HL-60 (cell line): Measurements from ENCODE around the gene CAMK1D.

Source experiments
- DNase-seq, 2 experiments: peaks; one replicate each; pipeline ENCODE4 v3.0.0-alpha.2; 2010 to 2020; ENCODE audit warnings: low read depth in 1 of 2, low spot score in 1 of 2
- H3K27ac ChIP-seq: fragments of 250-450 bp; sonication (Bioruptor Pico); replicated peaks from 2 replicates; pipeline ENCODE4 v1.5.1; 2020; ENCODE audit warnings: mild to moderate bottlenecking, moderate library complexity
- H3K27me3 ChIP-seq: fragments of 250-450 bp; sonication (Bioruptor Pico); 2 replicates; pipeline ENCODE4 v1.5.1; 2021; ENCODE audit warnings: mild to moderate bottlenecking, moderate library complexity; ENCODE audit not compliant: insufficient read depth, poor library complexity, severe bottlenecking
- H3K4me3 ChIP-seq: replicated peaks from 2 replicates; pipeline ENCODE4 v1.5.1; 2011; ENCODE audit warnings: mild to moderate bottlenecking, control low read depth, low read length; ENCODE audit not compliant: insufficient read depth
- GABPA ChIP-seq: IDR thresholded peaks from 2 replicates; pipeline ENCODE4 v1.6.1; 2012; ENCODE audit warnings: low read depth
- POLR2AphosphoS5 ChIP-seq: IDR thresholded peaks from 2 replicates; pipeline ENCODE4 v1.6.1; 2012; ENCODE audit warnings: low read depth
- SPI1 ChIP-seq: IDR thresholded peaks from 2 replicates; pipeline ENCODE4 v1.6.1; 2012; ENCODE audit warnings: low read depth, mild to moderate bottlenecking, borderline replicate concordance
- TF ChIP-seq, protein P1 (sequence below): IDR thresholded peaks from one replicate; pipeline ENCODE4 v1.5.1; 2011; ENCODE audit warnings: low read length, control low read depth, inconsistent platforms; ENCODE audit not compliant: insufficient read depth
- TF ChIP-seq, protein P2 (sequence below): IDR thresholded peaks from 2 replicates; pipeline ENCODE4 v1.6.1; 2012; ENCODE audit warnings: low read depth; ENCODE audit not compliant: insufficient replicate concordance

The CAMK1D gene

DNA sequence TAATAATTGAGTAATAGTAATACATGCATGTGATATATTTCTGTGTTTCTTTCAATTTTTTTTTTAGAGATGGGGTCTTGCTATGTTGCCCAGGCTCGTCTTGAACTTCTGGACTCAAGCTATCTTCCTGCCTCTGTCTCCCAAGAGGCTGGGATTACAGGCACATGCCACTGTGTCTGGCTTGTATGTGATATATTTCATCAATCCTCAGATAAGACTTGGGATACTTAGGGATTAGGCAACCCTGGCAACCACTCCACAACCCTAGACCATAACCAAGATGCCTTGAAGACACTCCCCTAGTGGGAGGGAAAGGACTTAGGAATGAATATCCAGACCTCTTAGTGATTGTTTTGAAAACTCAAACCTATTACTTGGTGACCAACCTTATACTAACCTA is 497.4 kb downstream of the CAMK1D start:
- DNase-seq: no peak
- TF ChIP-seq GABPA (no peak), POLR2AphosphoS5 (no peak), SPI1 (no peak)
- TF ChIP-seq, protein P1, sequence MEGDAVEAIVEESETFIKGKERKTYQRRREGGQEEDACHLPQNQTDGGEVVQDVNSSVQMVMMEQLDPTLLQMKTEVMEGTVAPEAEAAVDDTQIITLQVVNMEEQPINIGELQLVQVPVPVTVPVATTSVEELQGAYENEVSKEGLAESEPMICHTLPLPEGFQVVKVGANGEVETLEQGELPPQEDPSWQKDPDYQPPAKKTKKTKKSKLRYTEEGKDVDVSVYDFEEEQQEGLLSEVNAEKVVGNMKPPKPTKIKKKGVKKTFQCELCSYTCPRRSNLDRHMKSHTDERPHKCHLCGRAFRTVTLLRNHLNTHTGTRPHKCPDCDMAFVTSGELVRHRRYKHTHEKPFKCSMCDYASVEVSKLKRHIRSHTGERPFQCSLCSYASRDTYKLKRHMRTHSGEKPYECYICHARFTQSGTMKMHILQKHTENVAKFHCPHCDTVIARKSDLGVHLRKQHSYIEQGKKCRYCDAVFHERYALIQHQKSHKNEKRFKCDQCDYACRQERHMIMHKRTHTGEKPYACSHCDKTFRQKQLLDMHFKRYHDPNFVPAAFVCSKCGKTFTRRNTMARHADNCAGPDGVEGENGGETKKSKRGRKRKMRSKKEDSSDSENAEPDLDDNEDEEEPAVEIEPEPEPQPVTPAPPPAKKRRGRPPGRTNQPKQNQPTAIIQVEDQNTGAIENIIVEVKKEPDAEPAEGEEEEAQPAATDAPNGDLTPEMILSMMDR: no peak
- TF ChIP-seq, protein P2, sequence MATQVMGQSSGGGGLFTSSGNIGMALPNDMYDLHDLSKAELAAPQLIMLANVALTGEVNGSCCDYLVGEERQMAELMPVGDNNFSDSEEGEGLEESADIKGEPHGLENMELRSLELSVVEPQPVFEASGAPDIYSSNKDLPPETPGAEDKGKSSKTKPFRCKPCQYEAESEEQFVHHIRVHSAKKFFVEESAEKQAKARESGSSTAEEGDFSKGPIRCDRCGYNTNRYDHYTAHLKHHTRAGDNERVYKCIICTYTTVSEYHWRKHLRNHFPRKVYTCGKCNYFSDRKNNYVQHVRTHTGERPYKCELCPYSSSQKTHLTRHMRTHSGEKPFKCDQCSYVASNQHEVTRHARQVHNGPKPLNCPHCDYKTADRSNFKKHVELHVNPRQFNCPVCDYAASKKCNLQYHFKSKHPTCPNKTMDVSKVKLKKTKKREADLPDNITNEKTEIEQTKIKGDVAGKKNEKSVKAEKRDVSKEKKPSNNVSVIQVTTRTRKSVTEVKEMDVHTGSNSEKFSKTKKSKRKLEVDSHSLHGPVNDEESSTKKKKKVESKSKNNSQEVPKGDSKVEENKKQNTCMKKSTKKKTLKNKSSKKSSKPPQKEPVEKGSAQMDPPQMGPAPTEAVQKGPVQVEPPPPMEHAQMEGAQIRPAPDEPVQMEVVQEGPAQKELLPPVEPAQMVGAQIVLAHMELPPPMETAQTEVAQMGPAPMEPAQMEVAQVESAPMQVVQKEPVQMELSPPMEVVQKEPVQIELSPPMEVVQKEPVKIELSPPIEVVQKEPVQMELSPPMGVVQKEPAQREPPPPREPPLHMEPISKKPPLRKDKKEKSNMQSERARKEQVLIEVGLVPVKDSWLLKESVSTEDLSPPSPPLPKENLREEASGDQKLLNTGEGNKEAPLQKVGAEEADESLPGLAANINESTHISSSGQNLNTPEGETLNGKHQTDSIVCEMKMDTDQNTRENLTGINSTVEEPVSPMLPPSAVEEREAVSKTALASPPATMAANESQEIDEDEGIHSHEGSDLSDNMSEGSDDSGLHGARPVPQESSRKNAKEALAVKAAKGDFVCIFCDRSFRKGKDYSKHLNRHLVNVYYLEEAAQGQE: no peak
- no peak overlapping the region for H3K4me3 ChIP-seq
- no peaks in the 10 kb centered on the region for H3K27me3 ChIP-seq
- no peak overlapping the region for H3K27ac ChIP-seq

DNA sequence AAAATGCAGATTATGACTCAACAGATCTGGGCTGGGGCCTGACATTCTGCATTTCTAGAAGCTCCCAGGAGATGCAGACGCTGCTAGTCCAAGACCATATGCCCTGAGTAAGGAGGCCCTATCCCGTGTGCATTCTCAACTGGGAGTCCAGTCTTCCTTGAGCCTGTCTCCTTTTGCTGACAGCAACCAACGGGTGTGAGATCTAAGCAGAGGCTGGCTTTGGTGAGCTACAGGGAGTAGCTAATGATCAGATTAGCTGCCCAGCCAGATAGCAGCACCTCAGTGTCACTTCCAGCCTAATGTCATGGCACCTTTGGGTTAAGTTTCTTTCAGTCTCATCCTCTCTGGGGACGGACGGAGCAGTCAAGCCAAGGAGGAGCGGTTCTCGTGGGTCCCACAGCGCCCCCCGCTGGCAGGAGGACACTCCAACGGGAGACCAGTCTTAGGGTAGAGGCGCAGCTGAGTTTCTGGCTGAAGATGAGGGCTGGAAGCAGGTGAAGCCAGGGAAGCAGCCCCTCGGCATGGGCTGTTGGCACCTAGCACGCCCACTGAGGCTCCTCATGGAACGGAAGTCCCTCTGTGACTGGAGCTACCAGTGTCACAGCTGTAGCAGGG is 498.1 kb downstream of the CAMK1D start:
- DNase-seq: no peak
- H3K27me3 ChIP-seq: no peaks in the 10 kb centered on the region
- TF ChIP-seq POLR2AphosphoS5 (no peak), SPI1 (no peak)
- TF ChIP-seq, protein P1: no peak
- H3K27ac ChIP-seq: no peak overlapping the region
- no peak overlapping the region for H3K4me3 ChIP-seq

DNA sequence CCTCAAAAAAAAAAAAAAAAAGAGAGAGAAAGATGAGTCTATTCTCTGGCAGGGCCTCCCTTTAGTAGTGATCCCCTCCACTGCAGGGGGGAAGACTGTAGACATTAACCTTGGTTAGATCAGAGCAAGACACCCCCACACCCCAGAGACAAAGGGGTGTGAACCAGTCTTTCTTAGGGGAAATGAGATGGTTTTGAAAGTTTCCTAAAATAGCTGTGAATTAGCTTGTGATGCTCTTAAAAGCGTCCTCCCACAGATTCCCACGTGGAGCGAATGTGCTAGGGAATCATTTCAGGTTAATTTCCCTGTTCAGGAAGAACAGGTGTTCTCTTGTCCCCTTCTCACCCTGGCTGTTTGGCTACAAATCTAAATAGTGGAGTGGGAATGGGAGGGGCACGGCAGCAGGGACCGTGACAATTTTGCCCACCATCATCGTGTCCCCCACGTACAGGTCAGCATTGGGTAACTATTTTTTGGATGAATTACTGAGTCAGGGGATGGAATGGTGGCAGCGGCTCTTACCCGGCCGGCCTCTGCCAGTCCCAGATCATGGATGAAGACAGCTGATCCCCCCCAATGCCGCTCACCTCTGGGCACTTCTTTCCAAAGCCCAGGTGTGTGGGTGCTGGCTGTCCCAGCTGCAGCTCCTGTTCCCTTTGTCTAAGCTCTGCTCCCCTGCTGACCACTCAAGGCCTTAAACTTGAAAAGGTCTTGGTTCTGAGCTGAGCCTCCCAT is 499.3 kb downstream of the CAMK1D start:
- no peak for DNase-seq
- H3K27me3 ChIP-seq: no peaks in the 10 kb centered on the region
- no peak overlapping the region for H3K27ac ChIP-seq
- TF ChIP-seq POLR2AphosphoS5 (no peak), SPI1 (no peak), GABPA (no peak)
- TF ChIP-seq, protein P1: no peak
- TF ChIP-seq, protein P2: no peak
- no peak overlapping the region for H3K4me3 ChIP-seq
